ENCODE results near the gene PSMD9.

The PSMD9 gene

GRCh38 chr12:121957861-121958515 lies 69.4 kb downstream of the PSMD9 start:
- no peak for FAIRE-seq

- no peak for FAIRE-seq
Observed at GRCh38 chr12:121958541-121959240, 70.1 kb downstream of the PSMD9 start.

DNA sequence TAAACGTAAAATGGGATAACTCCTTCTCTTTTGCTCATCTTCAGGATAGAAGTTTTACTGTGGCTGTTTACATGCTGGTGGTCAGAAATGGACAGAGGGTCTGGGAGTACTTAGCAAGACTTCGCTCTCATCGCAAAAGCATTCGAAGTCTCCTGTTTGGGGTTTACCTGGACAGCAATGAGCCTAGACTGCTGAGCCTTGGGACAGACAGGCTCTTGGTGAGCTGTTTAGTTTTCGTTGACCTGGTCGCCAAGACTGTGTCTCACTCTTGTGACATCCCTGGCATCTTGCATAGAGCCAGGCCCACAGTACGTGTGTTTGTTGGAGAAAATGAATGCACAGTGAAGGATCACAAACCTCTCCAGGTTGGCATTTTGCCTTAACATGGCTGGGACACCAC lies 72.0 kb downstream of the PSMD9 start:
- FAIRE-seq = no peak

DNA sequence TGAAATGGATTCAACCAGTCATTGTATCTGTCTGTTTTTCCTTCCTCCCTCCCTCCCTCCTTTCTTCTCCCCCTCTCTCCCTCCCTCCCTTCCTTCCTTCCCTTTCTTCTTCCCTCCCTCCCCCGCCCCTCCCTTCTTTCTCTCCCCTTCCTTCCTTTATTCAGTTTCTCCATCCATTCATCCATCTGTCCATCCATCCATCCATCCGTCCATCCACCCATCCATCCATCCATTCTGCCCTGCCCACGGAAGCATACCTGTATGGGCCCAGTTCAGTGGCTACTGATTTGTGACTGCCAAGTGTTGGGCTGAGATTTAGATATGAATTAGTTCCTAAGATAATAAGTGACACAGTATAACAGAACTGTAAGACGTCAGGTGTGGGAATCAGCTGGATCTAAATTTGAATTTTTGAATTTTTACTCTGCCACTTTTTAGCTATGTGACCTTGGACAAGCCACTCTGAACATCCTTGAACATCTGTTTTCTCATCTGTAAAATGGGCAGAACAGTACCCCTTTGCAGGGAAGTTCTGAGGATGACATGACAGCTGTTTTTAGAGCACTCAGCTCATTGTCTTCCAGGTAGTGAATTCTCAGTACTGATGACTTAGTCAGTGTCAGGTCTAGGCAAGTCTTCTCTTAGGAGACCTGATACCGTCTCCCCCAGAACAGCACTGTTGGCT lies 72.7 kb downstream of the PSMD9 start:
- FAIRE-seq = no peak

DNA sequence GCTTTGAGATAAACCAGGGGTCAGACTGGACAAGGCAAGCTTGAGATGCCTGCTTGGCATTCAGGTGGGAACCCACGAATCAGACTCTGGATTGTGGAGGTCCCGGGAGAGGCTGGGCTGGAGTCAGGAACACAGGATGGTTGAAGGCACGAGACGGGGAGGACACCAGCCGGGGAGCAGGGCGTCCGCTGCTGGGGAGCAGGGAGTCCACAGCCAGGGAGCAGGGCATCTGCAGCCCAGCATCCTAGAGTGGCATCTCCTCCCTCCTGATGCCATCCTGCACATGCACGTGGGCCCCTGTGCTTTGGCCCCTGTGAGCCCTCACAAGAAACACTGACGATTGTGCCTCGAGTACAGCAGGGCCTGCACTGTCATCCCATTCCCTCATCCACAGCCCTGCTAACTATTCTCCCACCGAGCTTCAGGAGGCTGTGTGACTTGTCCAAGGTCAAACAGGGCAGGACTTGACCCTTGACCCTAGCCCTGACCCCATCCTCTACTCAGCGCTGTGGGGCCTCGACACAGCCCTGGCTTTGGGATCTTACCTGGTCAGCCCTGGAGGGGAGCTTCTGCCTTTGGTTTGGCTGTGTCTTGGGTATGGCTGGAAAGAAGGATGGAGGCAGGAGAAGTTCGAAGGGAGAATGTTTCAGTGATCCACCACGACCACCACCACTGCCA lies 74.9 kb downstream of the PSMD9 start:
- FAIRE-seq = no peak

- no peak for FAIRE-seq
Observed at GRCh38 chr12:121964813-121965643, 76.4 kb downstream of the PSMD9 start.

- FAIRE-seq = no peak
Observed at GRCh38 chr12:121966959-121967358, 78.4 kb downstream of the PSMD9 start.

All from colon (tissue), 2 donors.